Thyroid gland (tissue), 4 donors: ENCODE data around the gene DCST1.

Source experiments
- CTCF ChIP-seq, 6 experiments: fragments of 200-600 bp in 3 of 6; fragments of 450-650 bp in 3 of 6; sonication (generic) in 3 of 6; IDR thresholded peaks; one replicate each; pipeline ENCODE4 v1.5.1; 2016 to 2019; ENCODE audit warnings: antibody characterized with exemption in 6 of 6, mild to moderate bottlenecking in 2 of 6, inconsistent platforms in 1 of 6, moderate library complexity in 1 of 6
- POLR2A ChIP-seq, 2 donors: fragments of 450-650 bp; IDR thresholded peaks; one replicate each; pipeline ENCODE4 v1.6.1; 2017; ENCODE audit warnings: antibody characterized with exemption in 2 of 2, mild to moderate bottlenecking in 2 of 2, moderate library complexity in 1 of 2

- TF ChIP-seq CTCF (IDR thresholded peaks at IDR 0.05) (no peak), POLR2A (IDR thresholded peaks at IDR 0.05) (no peak)
Measured at GRCh38 chr1:155008015-155008941, 25.3 kb upstream of the DCST1 start.
